ENCODE data around the gene NUP214.
"Not testable (repeated sequence)": the region's sequence is repeated elsewhere in the genome, so short reads cannot be mapped to it uniquely, and the experiment has no call there.

Gene NUP214

GRCh38 chr9:131148276-131148675 lies 22.9 kb downstream of the NUP214 start:
- no peak overlapping the region for H3K27ac ChIP-seq

GRCh38 chr9:131148966-131149687 lies 23.7 kb downstream of the NUP214 start:
- no peak overlapping the region for H3K27ac ChIP-seq
- TF ChIP-seq CTCF (IDR thresholded peaks at IDR 0.05) (no peak), ZFX (IDR thresholded peaks at IDR 0.05; ENCODE audit: borderline replicate concordance) (no peak)

More at GRCh38 chr9:131148276-131148675, 22.9 kb downstream of the NUP214 start:
- no peak for TF ChIP-seq ZFX (IDR thresholded peaks at IDR 0.05; ENCODE audit: borderline replicate concordance)
- no peak for TF ChIP-seq CTCF (IDR thresholded peaks at IDR 0.05)

- H3K27ac ChIP-seq: no peak overlapping the region
Observed at GRCh38 chr9:131149688-131150053, 24.3 kb downstream of the NUP214 start.

GRCh38 chr9:131153595-131153994 lies 28.2 kb downstream of the NUP214 start:
- TF ChIP-seq ZFX (IDR thresholded peaks at IDR 0.05; ENCODE audit: borderline replicate concordance) (no peak), CTCF (IDR thresholded peaks at IDR 0.05) (no peak)
- H3K27ac ChIP-seq: no peak overlapping the region

More at GRCh38 chr9:131149688-131150053, 24.3 kb downstream of the NUP214 start:
- TF ChIP-seq ZFX (IDR thresholded peaks at IDR 0.05; ENCODE audit: borderline replicate concordance) (no peak), CTCF (IDR thresholded peaks at IDR 0.05) (no peak)

- H3K27ac ChIP-seq: not testable (repeated sequence)
Observed at GRCh38 chr9:131158673-131159072, 33.3 kb downstream of the NUP214 start.

GRCh38 chr9:131160416-131161112 lies 35.2 kb downstream of the NUP214 start:
- H3K27ac ChIP-seq: no peak overlapping the region
- TF ChIP-seq CTCF (IDR thresholded peaks at IDR 0.05) (no peak), ZFX (IDR thresholded peaks at IDR 0.05; ENCODE audit: borderline replicate concordance) (no peak)

- no peak overlapping the region for H3K27ac ChIP-seq
- TF ChIP-seq CTCF (IDR thresholded peaks at IDR 0.05) (no peak), ZFX (IDR thresholded peaks at IDR 0.05; ENCODE audit: borderline replicate concordance) (no peak)
Observed at GRCh38 chr9:131161585-131161984, 36.2 kb downstream of the NUP214 start.
